ENCODE results near the gene SVIL. TPM values are rescaled to one million over a fixed set of nuclear protein-coding genes. Genes with fewer than 3 reads are reported as not detected.

Gene SVIL
- total RNA-seq, 2 donors from 2014 or later: 349 to 483 TPM

GRCh38 chr10:29671968-29672367 is 37.2 kb upstream of the SVIL start:
- H3K36me3 ChIP-seq: peaks cover 20% of the 10 kb centered on the region
- no peak for TF ChIP-seq CTCF (IDR thresholded peaks at IDR 0.05)
- ATAC-seq (ENCODE audit: insufficient number of reproducible peaks, low FRiP score, low read depth) (no peak), DNase-seq (ENCODE audit: low spot score) (no peak)
- no peaks in the 10 kb centered on the region for H3K9me3 ChIP-seq
- H3K4me3 ChIP-seq: no peak overlapping the region
- H3K27ac ChIP-seq: no peak overlapping the region
- H3K4me1 ChIP-seq (ENCODE audit: control insufficient read depth in 1 of 2, low read depth in 2 of 2): peaks cover 19 to 46% of the 10 kb centered on the region in 2 donors
- H3K27me3 ChIP-seq (replicated peaks; ENCODE audit: insufficient read depth): no peaks in the 10 kb centered on the region

GRCh38 chr10:29671228-29671780 is 36.5 kb upstream of the SVIL start:
- no peak overlapping the region for H3K27ac ChIP-seq
- no peak overlapping the region for H3K4me3 ChIP-seq
- peaks cover 23 to 50% of the 10 kb centered on the region in 2 donors for H3K4me1 ChIP-seq (ENCODE audit: control insufficient read depth in 1 of 2, low read depth in 2 of 2)
- H3K27me3 ChIP-seq (replicated peaks; ENCODE audit: insufficient read depth): no peaks in the 10 kb centered on the region
- TF ChIP-seq CTCF (IDR thresholded peaks at IDR 0.05): no peak
- peaks cover 18% of the 10 kb centered on the region for H3K36me3 ChIP-seq
- ATAC-seq (ENCODE audit: insufficient number of reproducible peaks, low FRiP score, low read depth) (no peak), DNase-seq (ENCODE audit: low spot score) (no peak)
- no peaks in the 10 kb centered on the region for H3K9me3 ChIP-seq

GRCh38 chr10:29670761-29671160 is 36.0 kb upstream of the SVIL start:
- no peak for TF ChIP-seq CTCF (IDR thresholded peaks at IDR 0.05)
- peaks cover 12% of the 10 kb centered on the region for H3K36me3 ChIP-seq
- H3K4me3 ChIP-seq: no peak overlapping the region
- DNase-seq (ENCODE audit: low spot score) (no peak), ATAC-seq (ENCODE audit: insufficient number of reproducible peaks, low FRiP score, low read depth) (no peak)
- H3K27me3 ChIP-seq (replicated peaks; ENCODE audit: insufficient read depth): no peaks in the 10 kb centered on the region
- H3K27ac ChIP-seq: no peak overlapping the region
- H3K9me3 ChIP-seq: no peaks in the 10 kb centered on the region
- H3K4me1 ChIP-seq (ENCODE audit: control insufficient read depth in 1 of 2, low read depth in 2 of 2): peaks cover 23 to 53% of the 10 kb centered on the region in 2 donors

GRCh38 chr10:29669149-29669548 is 34.4 kb upstream of the SVIL start:
- ATAC-seq (ENCODE audit: insufficient number of reproducible peaks, low FRiP score, low read depth) (no peak), DNase-seq (ENCODE audit: low spot score) (no peak)
- Histone ChIP-seq H3K9me3 (no peaks in the 10 kb centered on the region), H3K27me3 (replicated peaks; ENCODE audit: insufficient read depth) (no peaks in the 10 kb centered on the region), H3K27ac (peak overlapping the region; percentile 52 to 55), H3K4me1 (ENCODE audit: control insufficient read depth in 1 of 2, low read depth in 2 of 2) (peaks cover 23 to 56% of the 10 kb centered on the region in 2 donors), H3K36me3 (peaks cover 3% of the 10 kb centered on the region), H3K4me3 (no peak overlapping the region)
- no peak for TF ChIP-seq CTCF (IDR thresholded peaks at IDR 0.05)

GRCh38 chr10:29668628-29669027 is 33.9 kb upstream of the SVIL start:
- peaks cover 23 to 57% of the 10 kb centered on the region in 2 donors for H3K4me1 ChIP-seq (ENCODE audit: control insufficient read depth in 1 of 2, low read depth in 2 of 2)

More at GRCh38 chr10:29668628-29669027, 33.9 kb upstream of the SVIL start:
- Histone ChIP-seq H3K36me3 (peaks cover 3% of the 10 kb centered on the region), H3K9me3 (no peaks in the 10 kb centered on the region), H3K27ac (peak overlapping the region; percentile 52 to 55), H3K4me3 (no peak overlapping the region), H3K27me3 (replicated peaks; ENCODE audit: insufficient read depth) (no peaks in the 10 kb centered on the region)
- DNase-seq (ENCODE audit: low spot score): no peak
- ATAC-seq (ENCODE audit: insufficient number of reproducible peaks, low FRiP score, low read depth): no peak
- no peak for TF ChIP-seq CTCF (IDR thresholded peaks at IDR 0.05)

Data from thoracic aorta (tissue), 2 donors.